Measurements from ENCODE around the gene PGAM2.
"Not testable (repeated sequence)": the region's sequence is repeated elsewhere in the genome, so short reads cannot be mapped to it uniquely, and the experiment has no call there.

PGAM2 gene

GRCh38 chr7:44043902-44044301, 21.5 kb downstream of the PGAM2 start:
- DNase-seq = no peak
- intact Hi-C loops (cut with DNase I) = loop anchor here (10.0 kb wide), 1 partner anchor 81 kb away; the partner anchor contains the start of gene POLD2

DNA sequence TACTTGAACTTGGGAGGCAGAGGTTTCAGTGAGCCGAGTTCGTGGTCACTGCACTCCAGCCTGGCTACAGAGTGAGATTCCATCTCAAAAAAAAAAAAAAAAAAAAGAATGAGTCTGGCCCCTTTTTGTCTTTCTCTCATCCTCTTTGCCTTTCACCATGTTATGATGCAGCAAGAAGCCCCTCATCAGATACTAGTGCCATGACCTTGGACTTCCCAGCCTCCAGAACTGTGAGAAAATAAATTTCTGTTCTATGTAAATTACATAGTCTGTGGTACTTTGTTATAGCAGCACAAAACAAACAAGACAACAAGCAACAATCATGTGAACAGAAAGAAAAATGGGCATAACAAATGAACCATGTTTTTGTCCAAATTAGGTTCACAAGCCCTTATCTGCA, 23.1 kb downstream of the PGAM2 start:
- DNase-seq = no peak

GRCh38 chr7:44040493-44040891, 24.9 kb downstream of the PGAM2 start:
- intact Hi-C loops (cut with DNase I) = loop anchor here (10.0 kb wide), 1 partner anchor 84 kb away; the partner anchor contains the start of gene POLD2
- DNase-seq = peak in 27 of 42 donors; percentile 28 to 69 (median 52)

More for the DNA sequence above, 23.1 kb downstream of the PGAM2 start:
- intact Hi-C loops (cut with DNase I) = loop anchor here (10.0 kb wide), 1 partner anchor 83 kb away; the partner anchor contains the start of gene POLD2

DNA sequence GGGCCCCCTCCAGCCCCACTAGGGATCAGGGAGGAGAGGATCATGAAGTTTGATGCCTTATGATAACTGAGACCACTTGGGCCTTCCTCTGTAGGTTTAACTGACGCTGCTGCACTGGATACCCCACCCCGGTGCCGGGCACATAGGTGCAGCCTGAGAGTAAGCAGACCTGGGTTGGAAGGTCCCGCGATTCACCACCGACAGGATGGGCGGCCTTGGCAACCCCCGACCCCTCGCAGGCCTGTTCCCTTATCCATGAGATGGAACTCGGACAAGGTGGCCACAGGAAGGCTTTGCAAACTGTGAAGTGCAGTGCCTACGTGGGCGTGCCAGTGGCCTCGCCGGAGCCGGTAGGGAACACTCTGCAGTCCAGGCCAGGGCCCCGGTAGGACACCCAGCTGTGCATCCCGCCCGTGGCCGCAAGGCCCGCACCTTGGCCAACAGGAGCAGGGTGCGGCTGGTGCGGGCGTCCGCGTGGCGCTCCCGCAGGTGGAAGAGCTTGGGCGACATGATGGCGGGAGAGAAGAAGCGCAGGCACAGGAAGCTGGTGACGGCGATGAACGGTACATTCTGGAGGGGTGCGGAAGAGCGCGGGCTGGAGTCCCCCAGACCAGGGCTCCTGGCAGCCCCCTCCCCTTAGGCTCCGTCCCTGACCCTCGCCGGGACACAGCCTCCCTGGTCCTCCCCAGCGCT, 25.4 kb downstream of the PGAM2 start:
- intact Hi-C loops (cut with DNase I) = loop anchor here (10.0 kb wide), 1 partner anchor 85 kb away; the partner anchor contains the start of gene POLD2
- DNase-seq = not testable (repeated sequence)

- intact Hi-C loops (cut with DNase I) = not testable (repeated sequence)
- peak; percentile 79 to 96 (median 89) for DNase-seq
Measured at GRCh38 chr7:44038961-44039558, 26.3 kb downstream of the PGAM2 start.

DNA sequence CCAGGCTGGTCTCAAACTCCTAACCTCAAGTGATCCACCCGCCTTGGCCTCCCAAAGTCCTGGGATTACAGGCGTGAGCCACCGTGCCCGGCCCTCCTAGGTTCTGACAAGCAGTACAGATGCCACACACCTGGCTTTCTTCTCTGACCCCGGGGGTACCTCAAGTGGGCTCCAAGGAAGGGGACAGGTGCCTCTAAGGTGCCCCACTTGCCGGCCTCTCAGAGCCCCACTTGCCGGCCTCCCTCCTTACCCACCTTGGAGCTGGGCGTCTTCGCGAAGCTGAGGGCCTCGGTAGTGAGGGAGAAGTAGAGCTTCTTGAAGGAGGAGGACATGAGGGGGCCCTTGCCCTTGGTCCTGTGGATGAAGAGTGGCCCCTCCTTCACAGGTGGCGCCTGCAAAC, 26.8 kb downstream of the PGAM2 start:
- DNase-seq = not testable (repeated sequence)

GRCh38 chr7:44037951-44038350, 27.4 kb downstream of the PGAM2 start:
- DNase-seq; intact Hi-C loops (cut with DNase I): not testable (repeated sequence)

More for the DNA sequence above, 26.8 kb downstream of the PGAM2 start:
- intact Hi-C loops (cut with DNase I) = not testable (repeated sequence)

- intact Hi-C loops (cut with DNase I); DNase-seq: not testable (repeated sequence)
Measured at GRCh38 chr7:44036364-44036763, 29.0 kb downstream of the PGAM2 start.

- DNase-seq = peak in 1 of 42 donors; percentile 19
- intact Hi-C loops (cut with DNase I) = not testable (repeated sequence)
Measured at GRCh38 chr7:44033971-44034844, 31.2 kb downstream of the PGAM2 start.

DNA sequence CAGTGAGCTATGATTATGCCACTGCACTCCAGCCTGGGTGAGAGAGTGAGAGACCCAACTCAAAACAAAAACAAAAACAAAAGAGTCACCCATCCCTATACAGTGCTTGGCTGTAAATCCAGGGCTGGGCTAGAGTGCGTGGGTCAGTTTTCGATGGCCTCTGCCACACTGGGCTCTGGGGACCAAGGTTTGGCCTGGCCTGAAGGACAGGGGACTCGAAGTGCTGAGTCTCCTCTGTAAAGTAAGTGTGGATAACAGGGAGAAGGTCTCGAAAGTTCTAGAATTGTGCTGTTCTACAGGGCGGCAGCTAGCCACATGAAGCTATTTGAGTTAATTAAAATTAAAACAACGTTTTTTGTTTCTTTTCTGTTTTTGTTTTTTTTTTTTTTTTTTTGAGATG, 33.3 kb downstream of the PGAM2 start:
- intact Hi-C loops (cut with DNase I) = not testable (repeated sequence)
- DNase-seq = peak in 1 of 42 donors; percentile 34

DNA sequence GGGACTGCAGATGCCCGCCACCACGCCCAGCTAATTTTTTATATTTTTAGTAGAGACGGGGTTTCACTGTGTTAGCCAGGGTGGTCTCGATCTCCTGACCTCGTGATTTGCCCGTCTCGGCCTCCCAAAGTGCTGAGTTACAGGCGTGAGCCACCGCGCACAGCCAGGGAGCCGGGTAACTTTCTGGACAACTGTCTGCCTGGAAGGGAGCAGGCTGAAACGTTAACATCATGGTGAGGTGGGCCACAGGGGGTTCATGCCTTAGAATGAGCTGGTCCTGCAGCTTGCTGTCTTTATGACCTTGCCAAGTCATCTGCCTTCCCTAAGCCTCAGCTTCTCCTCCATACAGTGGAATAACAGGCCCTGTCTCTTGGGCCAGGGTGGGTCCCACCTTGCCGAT, 34.0 kb downstream of the PGAM2 start:
- intact Hi-C loops (cut with DNase I) = not testable (repeated sequence)
- peak in 1 of 42 donors; percentile 13 for DNase-seq

DNA sequence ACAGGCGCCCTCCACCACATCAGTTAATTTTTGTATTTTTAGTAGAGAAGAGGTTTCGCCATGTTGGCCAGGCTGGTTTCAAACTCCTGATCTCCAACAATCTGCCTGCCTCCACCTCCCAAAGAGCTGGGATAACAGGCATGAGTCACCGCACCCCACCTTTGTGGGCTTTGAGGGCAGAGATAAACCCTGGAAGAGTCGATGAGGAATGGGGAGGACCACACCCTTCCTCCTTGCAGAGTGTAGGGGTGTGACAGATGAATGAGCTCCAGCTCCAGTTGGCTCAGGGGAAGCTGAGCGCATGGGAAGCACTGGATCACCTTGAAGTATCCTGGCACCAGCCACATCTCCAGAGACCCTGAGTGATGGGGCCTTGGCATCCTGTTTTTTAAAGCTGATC, 35.3 kb downstream of the PGAM2 start:
- DNase-seq = peak in 9 of 42 donors; percentile 14 to 45 (median 35)
- intact Hi-C loops (cut with DNase I) = not testable (repeated sequence)

GRCh38 chr7:44029433-44029832, 35.9 kb downstream of the PGAM2 start:
- intact Hi-C loops (cut with DNase I); DNase-seq: not testable (repeated sequence)

DNA sequence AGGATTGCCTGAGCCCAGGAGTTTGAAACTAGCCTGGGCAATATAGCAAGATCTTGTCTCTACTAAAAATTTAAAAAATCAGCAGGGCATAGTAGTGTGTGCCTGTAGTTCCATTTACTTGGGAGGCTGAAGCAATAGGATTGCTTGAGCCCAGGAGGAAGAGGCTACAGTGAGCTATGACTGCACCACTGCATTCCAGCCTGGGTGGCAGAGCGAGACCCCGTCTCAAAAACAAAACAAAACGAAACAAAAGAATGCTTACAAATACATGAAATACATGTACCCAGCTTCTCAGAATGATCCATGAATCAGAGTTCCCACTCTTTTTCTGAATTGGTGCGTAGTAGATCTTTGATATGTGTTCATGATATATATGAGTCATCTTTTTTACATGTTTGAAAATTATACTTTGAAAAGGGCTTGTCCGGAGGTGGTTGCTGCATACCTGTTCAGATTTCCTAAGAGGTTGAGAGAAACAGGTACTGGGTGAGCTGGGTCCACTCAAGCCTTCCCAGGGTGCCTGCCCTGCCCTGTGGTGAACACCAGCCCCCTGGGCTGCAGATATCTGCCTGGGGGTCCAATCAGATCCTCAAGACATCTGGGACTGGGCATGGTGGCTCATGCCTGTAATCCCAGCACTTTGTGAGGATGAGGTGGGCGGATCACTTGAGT, 42.4 kb downstream of the PGAM2 start:
- intact Hi-C loops (cut with DNase I); DNase-seq: not testable (repeated sequence)

DNA sequence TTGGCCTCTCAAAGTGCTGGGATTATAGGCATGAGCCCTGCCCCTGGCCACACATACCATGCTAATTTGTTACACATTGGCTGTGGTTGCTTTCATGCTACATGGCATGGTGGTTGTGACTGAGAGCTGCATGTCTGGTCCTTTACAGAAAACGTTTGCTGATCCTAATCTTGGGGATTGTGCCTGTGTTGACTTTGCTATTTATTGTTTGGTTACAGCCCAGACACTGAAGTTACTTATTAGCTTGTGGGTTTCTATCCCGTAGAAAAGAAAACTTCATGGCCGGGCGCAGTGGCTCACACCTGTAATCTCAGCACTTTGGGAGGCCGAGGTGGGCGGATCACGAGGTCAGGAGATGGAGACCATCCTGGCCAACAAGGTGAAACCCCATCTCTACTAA, 43.3 kb downstream of the PGAM2 start:
- intact Hi-C loops (cut with DNase I); DNase-seq: not testable (repeated sequence)

DNA sequence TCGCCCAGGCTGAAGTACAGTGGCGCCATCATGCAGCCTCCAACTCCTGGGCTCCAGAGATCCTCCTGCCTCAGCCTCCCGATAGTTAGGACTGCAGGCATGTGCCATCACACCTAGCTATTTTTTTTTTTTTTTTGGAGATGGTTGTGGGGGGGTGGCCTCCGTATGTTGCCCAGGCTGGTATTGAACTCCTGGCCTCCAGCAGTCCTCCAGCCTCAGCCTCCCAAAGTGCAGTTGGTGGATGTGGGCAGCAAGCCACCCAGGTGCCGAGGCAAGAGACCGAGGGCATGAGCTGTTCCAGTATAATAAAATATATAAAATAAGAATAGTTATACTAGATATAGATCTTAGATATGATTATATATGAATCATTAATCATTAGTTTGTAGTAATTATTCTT, 45.5 kb downstream of the PGAM2 start:
- intact Hi-C loops (cut with DNase I); DNase-seq: not testable (repeated sequence)

GRCh38 chr7:44018857-44019807, 46.2 kb downstream of the PGAM2 start:
- intact Hi-C loops (cut with DNase I) = not testable (repeated sequence)
- DNase-seq = peak; percentile 95 to 99 (median 99)

GRCh38 chr7:44015090-44015489, 50.3 kb downstream of the PGAM2 start:
- intact Hi-C loops (cut with DNase I) = not testable (repeated sequence)
- DNase-seq = peak in 9 of 42 donors; percentile 15 to 52 (median 32)
